Astrocyte of the cerebellum (primary cell): ENCODE results near the gene MAP7D3.

Experiments
- DNase-seq: peaks from one replicate; pipeline ENCODE4 v3.0.0-alpha.2; 2011; ENCODE audit warnings: low read depth
- H3K4me3 ChIP-seq: 2 replicates; pipeline ENCODE4 v1.5.1; 2011; ENCODE audit warnings: mild to moderate bottlenecking, low read depth, low read length, moderate library complexity
- in situ Hi-C: cut with HindIII; loops from 2 replicates; pipeline ENCODE4 v1.10.0; 2017; ENCODE audit warnings: low sequenced_read_pairs
- TF ChIP-seq, protein P1 (sequence below): IDR thresholded peaks from 2 replicates; pipeline ENCODE4 v1.5.1; 2012; ENCODE audit warnings: low read length, low read depth, moderate library complexity, mild to moderate bottlenecking; ENCODE audit errors: missing control alignments

Gene MAP7D3

DNA sequence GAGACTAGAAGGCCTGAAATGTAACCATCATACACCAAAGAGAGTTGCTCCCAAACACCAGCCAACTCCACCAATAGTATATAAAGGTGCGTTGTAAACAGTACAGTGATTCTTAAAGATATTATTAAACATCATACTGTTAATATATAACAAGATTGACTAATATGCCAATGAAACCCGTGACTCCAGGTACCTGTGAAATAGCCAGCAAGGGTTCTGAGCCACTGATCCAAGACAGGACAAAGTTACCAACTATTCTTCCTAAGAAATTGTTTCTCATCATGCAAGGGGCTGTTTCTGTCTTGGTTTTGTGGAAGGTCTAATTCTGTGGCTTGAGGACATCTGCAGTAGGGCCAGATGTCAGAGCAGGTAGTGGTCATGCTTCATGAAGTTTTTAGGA, 56.7 kb downstream of the MAP7D3 start:
- in situ Hi-C loops = no loop called here
- no peak for DNase-seq
- TF ChIP-seq, protein P1, sequence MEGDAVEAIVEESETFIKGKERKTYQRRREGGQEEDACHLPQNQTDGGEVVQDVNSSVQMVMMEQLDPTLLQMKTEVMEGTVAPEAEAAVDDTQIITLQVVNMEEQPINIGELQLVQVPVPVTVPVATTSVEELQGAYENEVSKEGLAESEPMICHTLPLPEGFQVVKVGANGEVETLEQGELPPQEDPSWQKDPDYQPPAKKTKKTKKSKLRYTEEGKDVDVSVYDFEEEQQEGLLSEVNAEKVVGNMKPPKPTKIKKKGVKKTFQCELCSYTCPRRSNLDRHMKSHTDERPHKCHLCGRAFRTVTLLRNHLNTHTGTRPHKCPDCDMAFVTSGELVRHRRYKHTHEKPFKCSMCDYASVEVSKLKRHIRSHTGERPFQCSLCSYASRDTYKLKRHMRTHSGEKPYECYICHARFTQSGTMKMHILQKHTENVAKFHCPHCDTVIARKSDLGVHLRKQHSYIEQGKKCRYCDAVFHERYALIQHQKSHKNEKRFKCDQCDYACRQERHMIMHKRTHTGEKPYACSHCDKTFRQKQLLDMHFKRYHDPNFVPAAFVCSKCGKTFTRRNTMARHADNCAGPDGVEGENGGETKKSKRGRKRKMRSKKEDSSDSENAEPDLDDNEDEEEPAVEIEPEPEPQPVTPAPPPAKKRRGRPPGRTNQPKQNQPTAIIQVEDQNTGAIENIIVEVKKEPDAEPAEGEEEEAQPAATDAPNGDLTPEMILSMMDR = no peak
- no peak overlapping the region for H3K4me3 ChIP-seq

DNA sequence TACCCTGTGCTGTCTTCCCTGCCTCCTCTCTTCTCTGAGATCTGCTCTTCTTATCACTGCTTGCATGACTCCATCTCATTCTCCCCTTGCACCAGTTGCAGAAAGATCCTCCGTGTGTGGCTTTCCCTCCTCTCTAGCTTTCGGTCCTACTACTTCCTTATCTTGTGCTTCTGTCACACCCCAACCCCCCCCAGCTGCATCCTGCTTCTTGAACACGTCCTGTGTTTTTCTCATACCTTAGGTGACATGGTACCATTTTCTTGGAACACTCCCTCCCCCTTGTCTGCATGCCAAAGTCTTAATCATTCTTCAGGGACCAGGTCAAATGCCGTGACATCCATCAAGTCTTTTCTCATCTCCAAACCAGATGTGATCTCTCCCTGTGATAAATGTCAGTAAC, 57.4 kb downstream of the MAP7D3 start:
- DNase-seq = no peak
- in situ Hi-C loops = no loop called here
- TF ChIP-seq, protein P1 = no peak
- no peak overlapping the region for H3K4me3 ChIP-seq

DNA sequence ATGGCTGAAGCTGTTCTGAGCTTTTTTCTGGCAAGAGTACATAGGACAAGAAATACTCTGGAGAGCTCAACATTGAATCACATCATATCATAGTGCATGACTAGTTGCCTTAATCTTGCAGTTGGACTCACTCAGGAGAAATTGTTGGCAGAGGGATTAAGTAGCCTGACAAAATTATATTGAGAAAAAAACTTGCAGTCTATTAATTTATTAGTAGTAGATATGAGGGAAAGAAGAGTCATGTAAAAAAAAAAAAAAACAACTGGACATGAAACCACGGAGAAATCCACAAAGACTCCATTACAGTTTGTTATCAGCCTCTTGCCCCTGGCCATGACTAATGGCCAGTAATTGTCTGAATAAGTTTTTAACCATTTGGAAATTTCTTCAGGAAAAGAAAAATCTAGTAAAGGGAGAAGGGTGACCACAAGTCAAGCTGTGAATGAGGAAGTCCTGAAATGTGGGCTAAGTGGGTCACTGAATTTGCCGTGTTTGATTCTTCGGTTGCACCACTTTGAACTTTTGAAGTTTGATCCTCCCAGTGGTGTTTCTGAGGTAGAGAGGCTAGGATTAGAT, 58.3 kb downstream of the MAP7D3 start:
- TF ChIP-seq, protein P1 = no peak
- in situ Hi-C loops = no loop called here
- H3K4me3 ChIP-seq = no peak overlapping the region
- no peak for DNase-seq

DNA sequence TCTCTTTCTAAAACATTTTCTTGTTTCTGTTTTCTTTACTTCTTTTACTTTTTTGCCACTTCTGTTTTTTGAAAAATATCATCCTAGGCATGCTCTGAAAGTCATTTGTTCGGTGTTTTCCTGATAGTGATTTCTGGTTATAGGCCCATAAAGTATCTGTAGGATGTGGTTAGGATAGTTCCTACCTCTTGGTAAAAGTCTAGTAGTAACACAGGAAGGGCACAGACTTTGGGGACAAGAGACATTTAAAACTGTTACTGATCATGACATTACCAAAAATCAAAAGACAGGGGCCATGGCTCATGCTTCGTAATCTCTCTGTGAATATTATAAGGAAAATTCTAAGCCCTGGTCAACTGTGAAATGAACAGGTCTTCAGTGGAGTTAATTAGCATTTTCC, 59.1 kb downstream of the MAP7D3 start:
- no peak for DNase-seq
- no peak overlapping the region for H3K4me3 ChIP-seq
- TF ChIP-seq, protein P1 = no peak
- in situ Hi-C loops = no loop called here

DNA sequence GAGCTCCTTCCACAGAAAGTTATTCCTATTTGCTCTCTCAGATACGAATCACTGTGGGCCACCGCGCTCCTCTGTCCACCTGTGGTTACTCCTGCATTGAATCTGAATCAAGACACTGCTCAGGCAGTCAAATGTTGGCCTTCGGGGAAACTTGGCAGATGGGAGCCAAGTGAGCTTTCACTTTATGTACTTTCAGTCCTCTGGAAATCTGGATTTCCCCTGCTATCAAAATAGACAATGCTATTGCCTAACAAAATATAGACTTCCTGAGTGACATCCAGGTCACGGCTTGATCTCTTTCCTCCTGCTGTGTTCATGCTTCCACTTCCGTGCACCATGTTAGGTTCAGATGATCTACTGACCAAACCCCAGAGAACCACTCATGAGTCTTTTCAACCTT, 60.0 kb downstream of the MAP7D3 start:
- H3K4me3 ChIP-seq = no peak overlapping the region
- in situ Hi-C loops = no loop called here
- TF ChIP-seq, protein P1 = no peak
- no peak for DNase-seq

DNA sequence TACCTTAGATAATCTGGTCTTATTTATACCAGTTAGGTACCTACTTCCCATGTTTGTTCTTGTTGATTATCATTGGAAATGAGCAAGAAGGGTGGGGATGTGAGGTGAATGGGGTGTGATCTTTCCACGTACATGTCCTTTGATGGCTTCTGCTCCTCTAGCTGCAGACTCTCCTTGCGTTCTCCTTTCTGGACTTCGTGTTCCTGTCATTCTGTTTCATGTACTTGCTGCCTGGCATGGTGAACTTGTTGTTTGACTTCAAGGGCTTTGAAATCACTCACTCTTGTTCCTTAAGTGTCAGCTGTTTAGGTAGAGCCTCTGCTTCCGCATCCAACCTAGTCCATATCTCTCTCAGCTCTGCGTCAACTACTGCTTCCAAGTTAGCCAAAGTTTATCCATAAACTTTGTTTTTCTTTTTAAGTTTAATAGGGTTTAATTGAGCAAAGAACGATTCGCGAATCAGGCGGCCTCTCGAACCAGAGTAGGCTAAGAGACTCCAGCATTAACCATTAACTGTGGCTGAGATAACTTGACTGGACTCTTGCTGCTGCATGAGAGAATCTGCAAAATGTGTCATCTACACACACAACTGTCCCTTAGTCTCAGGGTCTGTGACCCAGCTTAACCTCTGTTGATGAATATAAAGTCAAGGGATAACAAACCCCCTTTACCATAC, 61.0 kb downstream of the MAP7D3 start:
- no peak for DNase-seq
- in situ Hi-C loops = no loop called here
- no peak overlapping the region for H3K4me3 ChIP-seq
- TF ChIP-seq, protein P1 = no peak
